ENCODE measurements around the gene KCNQ1.

DNA sequence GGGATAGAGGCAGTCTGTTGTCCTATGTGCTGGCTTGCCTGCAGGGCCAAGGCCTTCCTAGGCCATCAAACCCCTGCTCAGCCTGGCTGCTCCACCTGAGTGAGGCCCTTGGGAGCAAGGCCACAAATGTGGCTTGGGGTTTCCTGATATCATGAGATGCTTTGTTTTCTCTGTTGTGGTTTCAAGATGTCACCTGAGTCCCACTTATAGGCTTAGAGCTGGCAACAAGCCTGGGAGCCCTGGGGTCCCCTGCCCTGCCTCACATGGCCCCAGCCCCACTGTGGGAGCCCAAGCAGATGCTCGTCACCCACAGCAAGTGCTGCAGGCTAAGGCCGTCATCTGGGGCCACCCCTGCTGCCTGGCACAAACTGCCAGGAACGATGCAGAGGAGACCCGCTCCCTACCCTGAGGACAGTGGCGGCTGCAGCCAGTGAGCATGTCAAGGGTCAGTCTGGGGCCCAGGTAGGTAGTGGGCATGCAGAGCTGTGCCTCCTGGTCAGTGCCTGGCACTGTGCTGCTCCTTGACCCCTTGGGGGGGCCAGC, 330.3 kb downstream of the KCNQ1 start:
- TF ChIP-seq CTCF (IDR thresholded peaks at IDR 0.05), result no peak
- no peak for TF ChIP-seq POLR2A (IDR thresholded peaks at IDR 0.05)
- TF ChIP-seq POLR2AphosphoS5 (IDR thresholded peaks at IDR 0.05), result no peak
